ENCODE data around the gene METTL23.

DNA sequence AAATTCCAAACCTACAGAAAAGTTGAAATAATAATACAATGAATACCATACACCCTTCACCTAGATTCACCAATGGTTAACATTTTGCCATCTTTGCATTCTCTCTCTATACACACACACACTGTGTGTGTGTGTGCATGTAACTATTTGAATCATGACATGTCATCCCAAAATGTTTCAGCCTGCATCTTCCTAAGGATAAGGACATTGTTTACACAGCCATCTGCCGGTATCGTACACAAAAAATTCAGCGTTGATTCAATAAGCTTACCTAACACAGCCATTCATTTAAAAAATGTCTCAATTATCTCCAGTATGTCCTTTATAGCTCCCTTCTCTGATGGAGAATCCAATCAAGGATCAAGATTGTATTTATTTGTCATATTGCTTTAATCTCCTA is 19.8 kb upstream of the METTL23 start:
- TF ChIP-seq YY1 (IDR thresholded peaks at IDR 0.05; ENCODE audit: insufficient read depth, insufficient read length) (no peak), ZNF274 (IDR thresholded peaks at IDR 0.05; ENCODE audit: low read depth, low read length) (no peak), SUZ12 (IDR thresholded peaks at IDR 0.05; ENCODE audit: extremely low read depth, insufficient read depth, insufficient read length) (no peak)

Measured in NT2/D1 (cell line).